OCI-LY7 (cell line): ENCODE results near the gene TRAIP.

ENCODE experiments used
- CTCF ChIP-seq: fragments of 200-600 bp; sonication (generic); conservative IDR thresholded peaks from 2 replicates; pipeline ENCODE4 v1.5.1; 2014; ENCODE audit warnings: mild to moderate bottlenecking, antibody characterized with exemption, low read length, moderate library complexity, mixed read lengths
- EZH2phosphoT487 ChIP-seq: fragments of 200-600 bp; sonication (generic); IDR thresholded peaks from 2 replicates; pipeline ENCODE4 v1.6.1; 2018; ENCODE audit warnings: low read depth, borderline replicate concordance, mild to moderate bottlenecking, mixed run types, antibody characterized with exemption, low read length, moderate library complexity, mixed read lengths

- no peak for TF ChIP-seq CTCF
- TF ChIP-seq EZH2phosphoT487: no peak
These were observed 11.7 kb downstream of the TRAIP start for GRCh38 chr3:49844464-49845183.
